A673 (cell line): ENCODE results near the gene SH3RF1. TPM values are rescaled to one million over a fixed set of nuclear protein-coding genes. Genes with fewer than 3 reads are reported as not detected.

Source experiments
- BruUV-seq: library from RNA; stranded (reverse); fragments of 400-500 nt; replicated peaks from 2 replicates; lab custom pipeline; 2021; lab: Mats Ljungman, UMichigan
- CTCF ChIA-PET: fragments of 300-600 bp; sonication (Branson Sonifier 250); formaldehyde crosslinking; loops from one replicate; lab custom pipeline; 2022; ENCODE audit warnings: antibody characterized with exemption; lab: Charles Lee
- POLR2A ChIA-PET: fragments of 300-600 bp; sonication (Branson Sonifier 250); formaldehyde crosslinking; loops from one replicate; lab custom pipeline; 2022; ENCODE audit warnings: antibody characterized with exemption; ENCODE audit not compliant: low non-redundant PET; lab: Charles Lee
- DNase-seq: peaks from one replicate; pipeline ENCODE4 v3.0.0-alpha.2; 2015; ENCODE audit warnings: low spot score
- H3K27ac ChIP-seq: fragments of 200-600 bp; sonication (generic); 2 replicates; pipeline ENCODE4 v1.5.1; 2016; ENCODE audit warnings: mixed run types, low read depth, mild to moderate bottlenecking, mixed read lengths, antibody characterized with exemption, low read length; ENCODE audit not compliant: poor library complexity, severe bottlenecking
- H3K27me3 ChIP-seq: fragments of 200-600 bp; sonication (generic); replicated peaks from 2 replicates; pipeline ENCODE4 v1.6.1; 2017; ENCODE audit warnings: mixed run types, low read depth, mild to moderate bottlenecking, mixed read lengths, antibody characterized with exemption, low read length; ENCODE audit not compliant: insufficient read depth, poor library complexity
- H3K36me3 ChIP-seq: fragments of 200-600 bp; sonication (generic); 2 replicates; pipeline ENCODE4 v1.6.1; 2016; ENCODE audit warnings: mixed run types, mild to moderate bottlenecking, mixed read lengths, antibody characterized with exemption, low read length; ENCODE audit not compliant: insufficient read depth, poor library complexity, severe bottlenecking
- H3K4me1 ChIP-seq: fragments of 200-600 bp; sonication (generic); 2 replicates; pipeline ENCODE4 v1.6.1; 2017; ENCODE audit warnings: mixed run types, mild to moderate bottlenecking, mixed read lengths, antibody characterized with exemption, low read length; ENCODE audit not compliant: insufficient read depth, poor library complexity, severe bottlenecking
- H3K4me3 ChIP-seq: fragments of 200-600 bp; sonication (generic); 2 replicates; pipeline ENCODE4 v1.5.1; 2016; ENCODE audit warnings: low read depth, mixed run types, mild to moderate bottlenecking, mixed read lengths, low read length; ENCODE audit not compliant: poor library complexity, severe bottlenecking
- H3K9me3 ChIP-seq: fragments of 200-600 bp; sonication (generic); 2 replicates; pipeline ENCODE4 v1.6.1; 2016; ENCODE audit warnings: mixed run types, low read depth, mild to moderate bottlenecking, mixed read lengths, antibody characterized with exemption, low read length; ENCODE audit not compliant: poor library complexity, severe bottlenecking
- CTCF ChIP-seq: fragments of 300-800, 200-600 bp; sonication (generic); conservative IDR thresholded peaks from 2 replicates; pipeline ENCODE4 v1.5.1; 2017; ENCODE audit warnings: low read depth, mild to moderate bottlenecking, antibody characterized with exemption, low read length, moderate library complexity, mixed read lengths
- EZH2 ChIP-seq: fragments of 200-600 bp; sonication (generic); IDR thresholded peaks from 2 replicates; pipeline ENCODE4 v1.6.1; 2017; ENCODE audit warnings: borderline replicate concordance, low read depth, mild to moderate bottlenecking, mixed read lengths, antibody characterized with exemption, low read length; ENCODE audit not compliant: poor library complexity, severe bottlenecking
- intact Hi-C: fragments of 100-400 bp; cut with micrococcal nuclease; formaldehyde crosslinking; loops from one replicate; pipeline ENCODE4 v1.10.0; 2022; ENCODE audit not compliant: unreplicated experiment
- total RNA-seq: library from RNA; stranded (reverse); gene quantifications from 2 replicates; pipeline ENCODE4 v1.2.3, GENCODE V29; 2021

SH3RF1 gene
- total RNA-seq, 1 experiment from 2014 or later, result 15.3 TPM

- Histone ChIP-seq H3K36me3 (no peaks in the 10 kb centered on the region), H3K9me3 (no peaks in the 10 kb centered on the region), H3K27me3 (no peaks in the 10 kb centered on the region), H3K27ac (peak overlapping the region; percentile 15), H3K4me3 (no peak overlapping the region), H3K4me1 (peaks cover 20% of the 10 kb centered on the region)
- DNase-seq, result no peak
- POLR2A ChIA-PET, result no interaction called here
- CTCF ChIA-PET, result no interaction called here
- intact Hi-C loops, result no loop called here
- no peak for TF ChIP-seq EZH2
- no peak for TF ChIP-seq CTCF
- no TSS peak for BruUV-seq
Observed at GRCh38 chr4:169160825-169161224, 109.9 kb downstream of the SH3RF1 start.

- H3K27me3 ChIP-seq, result no peaks in the 10 kb centered on the region
- no TSS peak for BruUV-seq
- no peak for TF ChIP-seq EZH2
- TF ChIP-seq CTCF, result no peak
- H3K9me3 ChIP-seq, result no peaks in the 10 kb centered on the region
- H3K4me3 ChIP-seq, result no peak overlapping the region
- H3K36me3 ChIP-seq, result no peaks in the 10 kb centered on the region
- peak; percentile 60 for DNase-seq
- peaks cover 20% of the 10 kb centered on the region for H3K4me1 ChIP-seq
- intact Hi-C loops, result no loop called here
- POLR2A ChIA-PET, result no interaction called here
- peak overlapping the region; percentile 39 for H3K27ac ChIP-seq
- CTCF ChIA-PET, result no interaction called here
Observed at GRCh38 chr4:169159624-169160171, 111.1 kb downstream of the SH3RF1 start.

- Histone ChIP-seq H3K27me3 (no peaks in the 10 kb centered on the region), H3K27ac (peak overlapping the region; percentile 39), H3K9me3 (no peaks in the 10 kb centered on the region), H3K4me3 (no peak overlapping the region), H3K36me3 (no peaks in the 10 kb centered on the region), H3K4me1 (peaks cover 20% of the 10 kb centered on the region)
- CTCF ChIA-PET, result no interaction called here
- no TSS peak for BruUV-seq
- TF ChIP-seq EZH2, result no peak
- TF ChIP-seq CTCF, result no peak
- intact Hi-C loops, result no loop called here
- no peak for DNase-seq
- POLR2A ChIA-PET, result no interaction called here
Observed at GRCh38 chr4:169158861-169159260, 111.9 kb downstream of the SH3RF1 start.
